Measurements from ENCODE around the gene TRAF6. TPM values are rescaled to one million over a fixed set of nuclear protein-coding genes. Genes with fewer than 3 reads are reported as not detected.

The TRAF6 gene
- total and polyA plus RNA-seq, 9 donors = 4.9 to 18.2 (median 13.9) TPM

DNA sequence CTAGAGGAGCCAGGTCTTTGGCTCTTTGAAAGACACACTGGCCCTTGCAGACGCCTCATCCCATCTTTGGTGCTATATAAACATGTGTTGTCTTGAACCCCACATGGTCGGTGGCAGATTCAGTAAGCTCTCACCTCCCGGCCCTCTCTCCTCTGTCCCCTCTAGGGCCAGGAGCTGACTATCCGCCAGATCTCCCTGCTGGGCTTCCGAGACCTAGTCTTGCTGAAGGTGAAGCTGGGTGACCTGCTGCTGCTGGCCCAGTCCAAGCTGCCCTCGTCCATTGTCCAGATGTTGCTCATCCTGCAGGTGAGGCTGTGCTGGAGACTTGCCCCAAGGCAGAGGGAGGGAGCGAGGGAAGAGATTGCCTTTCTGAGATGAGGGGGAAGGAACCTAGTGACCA lies 63.9 kb downstream of the TRAF6 start:
- TF ChIP-seq POLR2A (IDR thresholded peaks at IDR 0.05) (no peak), EP300 (IDR thresholded peaks at IDR 0.05) (no peak)
- TF ChIP-seq, protein P1, sequence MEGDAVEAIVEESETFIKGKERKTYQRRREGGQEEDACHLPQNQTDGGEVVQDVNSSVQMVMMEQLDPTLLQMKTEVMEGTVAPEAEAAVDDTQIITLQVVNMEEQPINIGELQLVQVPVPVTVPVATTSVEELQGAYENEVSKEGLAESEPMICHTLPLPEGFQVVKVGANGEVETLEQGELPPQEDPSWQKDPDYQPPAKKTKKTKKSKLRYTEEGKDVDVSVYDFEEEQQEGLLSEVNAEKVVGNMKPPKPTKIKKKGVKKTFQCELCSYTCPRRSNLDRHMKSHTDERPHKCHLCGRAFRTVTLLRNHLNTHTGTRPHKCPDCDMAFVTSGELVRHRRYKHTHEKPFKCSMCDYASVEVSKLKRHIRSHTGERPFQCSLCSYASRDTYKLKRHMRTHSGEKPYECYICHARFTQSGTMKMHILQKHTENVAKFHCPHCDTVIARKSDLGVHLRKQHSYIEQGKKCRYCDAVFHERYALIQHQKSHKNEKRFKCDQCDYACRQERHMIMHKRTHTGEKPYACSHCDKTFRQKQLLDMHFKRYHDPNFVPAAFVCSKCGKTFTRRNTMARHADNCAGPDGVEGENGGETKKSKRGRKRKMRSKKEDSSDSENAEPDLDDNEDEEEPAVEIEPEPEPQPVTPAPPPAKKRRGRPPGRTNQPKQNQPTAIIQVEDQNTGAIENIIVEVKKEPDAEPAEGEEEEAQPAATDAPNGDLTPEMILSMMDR (IDR thresholded peaks at IDR 0.05) = no peak
- no peaks in the 10 kb centered on the region for H3K9me3 ChIP-seq
- no peaks in the 10 kb centered on the region for H3K36me3 ChIP-seq
- no peaks in the 10 kb centered on the region for H3K27me3 ChIP-seq
- 92 to 97% (median 94%) methylated on average over 7 of the region's 7 CpGs for WGBS, 3 donors
- H3K27ac ChIP-seq = no peak overlapping the region
- DNase-seq = no peak
- H3K4me1 ChIP-seq (ENCODE audit: insufficient read depth) = peaks cover 9% of the 10 kb centered on the region
- intact Hi-C loops (cut with DNase I) = no loop called here
- H3K4me3 ChIP-seq = no peak overlapping the region

DNA sequence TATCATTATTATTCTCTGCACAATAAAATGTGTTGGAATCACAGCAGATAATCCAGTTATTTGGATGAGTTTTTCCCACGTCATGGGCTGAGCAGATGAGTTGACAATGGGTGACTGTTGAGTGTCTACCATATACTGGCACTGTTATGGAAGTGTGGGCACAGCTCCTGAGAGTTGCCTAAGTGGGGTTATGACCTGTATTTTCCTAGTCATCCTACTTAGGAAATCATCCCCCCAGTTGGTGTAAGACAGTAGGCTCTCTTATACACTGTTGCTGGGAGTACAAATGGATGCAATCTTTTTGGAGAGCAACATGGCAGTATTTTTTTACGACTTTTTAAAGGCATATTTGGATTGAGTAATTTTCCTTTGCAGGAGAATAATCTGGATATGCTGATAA lies 66.4 kb downstream of the TRAF6 start:
- Histone ChIP-seq H3K36me3 (no peaks in the 10 kb centered on the region), H3K4me1 (ENCODE audit: insufficient read depth) (peaks cover 2% of the 10 kb centered on the region), H3K27ac (no peak overlapping the region), H3K27me3 (no peaks in the 10 kb centered on the region), H3K9me3 (no peaks in the 10 kb centered on the region), H3K4me3 (no peak overlapping the region)
- 92 to 97% (median 93%) methylated on average over 2 of the region's 2 CpGs for WGBS, 3 donors
- intact Hi-C loops (cut with DNase I) = no loop called here
- no peak for DNase-seq
- TF ChIP-seq POLR2A (IDR thresholded peaks at IDR 0.05) (no peak), EP300 (IDR thresholded peaks at IDR 0.05) (no peak)
- TF ChIP-seq, protein P1 (IDR thresholded peaks at IDR 0.05) = no peak

DNA sequence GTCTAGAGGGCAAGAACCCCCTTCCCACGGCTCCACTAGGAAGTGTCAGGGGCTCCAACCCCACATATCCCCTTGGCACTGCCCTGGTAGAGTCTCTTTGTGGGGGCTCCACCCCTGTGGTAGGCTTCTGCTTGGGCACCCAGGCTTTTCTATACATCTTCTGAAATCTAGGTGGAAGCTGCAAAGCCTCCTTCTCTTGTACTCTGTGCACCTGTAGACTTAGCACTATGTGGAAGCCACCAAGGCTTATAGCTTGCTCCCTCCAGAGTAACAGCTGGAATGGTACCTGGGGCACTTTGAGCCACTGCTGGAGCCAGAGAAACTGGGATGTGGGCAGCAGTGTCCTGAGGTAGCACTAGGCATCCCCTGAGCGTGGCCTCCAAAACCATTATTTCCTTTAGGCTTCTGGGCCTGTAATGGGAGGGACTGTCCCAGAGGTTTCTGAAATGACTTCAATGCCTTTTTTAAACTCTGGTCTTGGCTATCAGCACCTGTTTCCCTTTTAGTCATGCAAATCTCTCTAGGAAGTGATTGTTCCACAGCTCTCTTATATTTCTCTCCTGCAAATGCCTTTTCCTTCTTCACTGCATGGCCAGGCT lies 68.4 kb downstream of the TRAF6 start:
- H3K27me3 ChIP-seq = no peaks in the 10 kb centered on the region
- H3K4me3 ChIP-seq = no peak overlapping the region
- intact Hi-C loops (cut with DNase I) = no loop called here
- no peak for TF ChIP-seq POLR2A (IDR thresholded peaks at IDR 0.05)
- TF ChIP-seq, protein P1 (IDR thresholded peaks at IDR 0.05) = no peak
- H3K9me3 ChIP-seq = no peaks in the 10 kb centered on the region
- no peak overlapping the region for H3K27ac ChIP-seq
- no peaks in the 10 kb centered on the region for H3K36me3 ChIP-seq
- no peak for DNase-seq
- H3K4me1 ChIP-seq (ENCODE audit: insufficient read depth) = no peaks in the 10 kb centered on the region
- 91 to 98% (median 95%) methylated on average over 2 of the region's 2 CpGs for WGBS, 3 donors

DNA sequence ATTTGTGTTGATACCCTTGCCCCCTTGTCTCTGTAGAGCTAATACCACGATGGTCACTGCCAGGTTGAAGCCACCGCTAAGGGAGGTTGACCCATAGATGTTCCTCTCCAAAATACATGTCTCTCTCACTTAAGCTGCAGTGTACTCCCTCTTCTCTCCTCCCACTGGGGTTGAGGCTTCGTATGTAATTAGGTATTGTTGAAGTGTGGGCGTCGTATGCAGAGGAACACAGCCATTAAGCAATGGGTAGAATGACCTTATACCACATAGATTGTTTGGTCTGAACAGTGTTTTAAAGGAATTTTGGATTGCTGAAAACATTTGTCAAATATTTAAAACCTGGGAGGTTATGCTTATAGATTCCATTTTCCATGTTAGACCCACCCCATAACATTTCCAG lies 71.9 kb downstream of the TRAF6 start:
- TF ChIP-seq, protein P1 (IDR thresholded peaks at IDR 0.05) = no peak
- TF ChIP-seq POLR2A (IDR thresholded peaks at IDR 0.05) (no peak), EP300 (IDR thresholded peaks at IDR 0.05) (no peak)
- intact Hi-C loops (cut with DNase I) = no loop called here
- no peak overlapping the region for H3K27ac ChIP-seq
- H3K4me3 ChIP-seq = no peak overlapping the region
- H3K4me1 ChIP-seq (ENCODE audit: insufficient read depth) = no peaks in the 10 kb centered on the region
- H3K9me3 ChIP-seq = no peaks in the 10 kb centered on the region
- WGBS, 3 donors = 89 to 94% (median 89%) methylated on average over 5 of the region's 5 CpGs
- H3K36me3 ChIP-seq = no peaks in the 10 kb centered on the region
- no peaks in the 10 kb centered on the region for H3K27me3 ChIP-seq
- no peak for DNase-seq
